GM12865 (cell line): ENCODE results near the gene ADARB2.

Experiments used
- DNase-seq: peaks from one replicate; pipeline ENCODE4 v3.0.0; 2010; ENCODE audit warnings: low read depth
- H3K4me3 ChIP-seq: 2 replicates; pipeline ENCODE4 v1.5.1; 2011; ENCODE audit warnings: mild to moderate bottlenecking, low read depth, low read length, control low read depth
- CTCF ChIP-seq: IDR thresholded peaks from 2 replicates; pipeline ENCODE4 v1.5.1; 2011; ENCODE audit warnings: low read length, control low read depth, low read depth, inconsistent platforms; ENCODE audit not compliant: insufficient read depth; ENCODE audit errors: missing control alignments

The ADARB2 gene

DNA sequence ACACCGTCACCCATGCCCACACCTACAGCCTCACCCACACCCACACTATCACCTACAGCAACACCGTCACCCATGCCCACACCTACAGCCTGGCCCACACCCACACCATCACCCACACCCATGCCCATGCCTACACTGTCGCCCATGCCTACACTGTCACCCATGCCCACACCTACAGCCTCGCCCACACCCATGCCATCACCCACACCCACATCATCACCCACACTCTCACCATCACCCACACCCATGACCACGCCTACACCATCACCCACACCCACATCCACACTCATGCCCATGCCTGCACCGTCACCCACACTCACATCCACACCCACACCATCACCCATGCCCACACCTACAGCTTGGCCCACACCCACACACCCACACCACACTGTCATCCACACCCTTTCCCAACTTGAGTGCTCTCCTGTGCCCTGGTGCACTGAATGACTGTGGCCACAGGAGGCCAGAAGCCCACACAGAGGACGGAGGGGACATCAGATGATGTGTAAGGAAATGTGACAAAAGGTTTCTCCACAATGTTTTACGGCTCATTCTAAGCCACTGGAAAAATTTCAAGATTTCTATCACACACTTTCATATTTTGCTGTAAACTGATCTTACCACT is 527.9 kb downstream of the ADARB2 start:
- TF ChIP-seq CTCF, result no peak
- no peak overlapping the region for H3K4me3 ChIP-seq
- no peak for DNase-seq

DNA sequence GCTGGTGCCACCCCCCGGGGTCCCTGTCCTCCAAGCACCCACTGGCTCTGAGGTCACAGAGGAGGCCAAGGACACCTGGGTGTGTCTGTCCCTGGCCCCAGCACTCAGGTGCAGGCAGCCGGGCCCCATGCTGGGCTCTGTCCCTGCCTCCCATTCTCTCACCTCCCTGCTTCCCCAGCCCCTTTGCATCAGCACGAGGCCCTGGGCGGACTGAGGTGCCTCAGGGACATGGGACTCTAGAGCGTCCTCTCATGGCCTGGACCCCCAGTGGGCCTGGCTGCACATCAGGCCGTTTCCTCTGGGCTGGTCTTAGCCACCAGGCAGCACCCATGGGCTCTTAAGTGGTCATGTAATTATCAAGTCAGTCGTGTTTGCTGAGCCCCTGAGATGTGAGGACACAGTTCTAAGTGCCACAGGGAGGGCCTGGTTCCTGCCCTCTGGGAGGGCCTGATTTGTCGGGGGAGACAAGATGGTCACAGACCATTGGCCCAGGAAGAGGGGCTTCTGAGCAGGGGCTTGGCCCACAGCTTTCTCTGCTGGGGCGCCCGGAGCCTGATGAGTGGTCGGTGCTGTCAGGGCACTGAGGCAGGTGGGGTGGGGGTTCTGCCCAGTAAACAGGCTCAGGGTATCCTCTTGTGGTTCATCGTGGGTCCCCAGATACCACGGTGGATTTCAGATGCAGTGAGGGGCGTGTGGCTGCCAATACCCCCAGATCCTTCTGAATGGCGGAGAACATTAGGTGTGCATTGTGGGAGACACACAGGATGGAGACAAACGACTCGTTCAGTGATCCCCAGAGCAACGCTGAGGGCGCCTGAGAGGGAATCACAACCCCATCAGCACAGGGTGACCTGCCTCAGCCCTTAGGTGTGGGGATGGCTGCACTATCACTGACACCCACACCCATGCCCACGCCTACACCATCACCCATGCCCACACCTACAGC is 528.7 kb downstream of the ADARB2 start:
- no peak overlapping the region for H3K4me3 ChIP-seq
- DNase-seq, result no peak
- no peak for TF ChIP-seq CTCF

- DNase-seq, result no peak
- no peak for TF ChIP-seq CTCF
- H3K4me3 ChIP-seq, result no peak overlapping the region
Observed at GRCh38 chr10:1206601-1207000, 530.7 kb downstream of the ADARB2 start.

- H3K4me3 ChIP-seq, result no peak overlapping the region
- no peak for DNase-seq
- no peak for TF ChIP-seq CTCF
Observed at GRCh38 chr10:1206101-1206500, 531.2 kb downstream of the ADARB2 start.

DNA sequence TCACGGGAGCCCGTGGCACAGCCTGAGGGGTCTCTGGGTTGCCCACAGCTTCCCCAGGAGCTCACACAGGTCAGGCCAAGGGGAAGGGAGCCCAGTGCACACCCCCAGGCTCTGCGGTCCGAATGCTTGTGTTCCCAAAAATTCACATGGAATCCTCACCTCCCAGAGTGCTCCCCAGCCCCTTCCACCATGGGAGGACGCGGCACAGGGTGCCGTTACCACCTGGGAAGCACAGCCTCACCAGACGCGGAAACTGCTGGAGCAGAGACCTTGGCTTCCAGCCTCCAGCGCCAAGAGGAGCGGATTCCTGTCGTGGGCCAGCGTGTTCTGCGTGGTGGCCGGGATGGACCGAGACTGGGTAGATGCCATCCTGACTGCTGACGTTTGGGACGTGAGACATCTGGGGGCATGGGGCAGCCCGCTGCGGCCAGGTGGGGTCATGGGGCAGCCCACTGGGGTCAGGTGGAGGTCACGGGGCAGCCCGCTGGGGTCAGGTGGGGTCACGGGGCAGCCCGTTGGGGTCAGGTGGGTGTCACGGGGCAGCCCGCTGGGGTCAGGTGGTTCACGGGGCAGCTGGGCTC is 531.8 kb downstream of the ADARB2 start:
- no peak for TF ChIP-seq CTCF
- H3K4me3 ChIP-seq, result no peak overlapping the region
- no peak for DNase-seq

GRCh38 chr10:1204434-1205326 is 532.6 kb downstream of the ADARB2 start:
- no peak overlapping the region for H3K4me3 ChIP-seq
- TF ChIP-seq CTCF, result no peak
- no peak for DNase-seq
